ENCODE data around the gene BANP. TPM values are rescaled to one million over a fixed set of nuclear protein-coding genes. Genes with fewer than 3 reads are reported as not detected.
"Not testable (repeated sequence)": the region's sequence is repeated elsewhere in the genome, so short reads cannot be mapped to it uniquely, and the experiment has no call there.

The BANP gene
- total RNA-seq, 1 experiment from 2014 or later, result 24.2 TPM

GRCh38 chr16:87993901-87994300 lies 42.7 kb downstream of the BANP start:
- no peak for DNase-seq
- Histone ChIP-seq H3K27ac (ENCODE audit: low read length) (no peak overlapping the region), H3K4me3 (ENCODE audit: low read length) (no peak overlapping the region), H3K79me2 (ENCODE audit: low read length) (0 out of 2 replicates have a peak, but pooled peaks cover 3% of the 10 kb centered on the region), H3K4me1 (ENCODE audit: insufficient read depth, low read length) (no peaks in the 10 kb centered on the region), H3K9me3 (ENCODE audit: low read length) (no peaks in the 10 kb centered on the region), H3K27me3 (ENCODE audit: low read length) (no peaks in the 10 kb centered on the region), H3K4me2 (ENCODE audit: low read length) (no peak overlapping the region), H3K9me2 (replicated peaks; ENCODE audit: low read length) (no peaks in the 10 kb centered on the region), H3K9ac (ENCODE audit: low read length) (no peak overlapping the region), H2AFZ (ENCODE audit: low read length) (no peak overlapping the region), H4K20me1 (ENCODE audit: low read length) (no peaks in the 10 kb centered on the region), H3F3A (ENCODE audit: low read length, unreplicated experiment) (no peaks in the 10 kb centered on the region), H3K36me3 (ENCODE audit: low read depth, low read length) (peaks cover 5% of the 10 kb centered on the region; the same call in 1 of the 2 replicates)
- ATAC-seq, result no peak
- no TSS peak for BruUV-seq (replicated peaks)
- ChIA-PET POLR2A (ENCODE audit: unreplicated experiment) (no interaction called here), CTCF (no interaction called here)
- TF ChIP-seq EZH2phosphoT487 (IDR thresholded peaks at IDR 0.05; ENCODE audit: borderline replicate concordance, low read length), result no peak
- no peak for TF ChIP-seq EZH2 (IDR thresholded peaks at IDR 0.05; ENCODE audit: low read length, unreplicated experiment)
- no peak for TF ChIP-seq CTCF (conservative IDR thresholded peaks at IDR 0.05; ENCODE audit: low read depth, low read length)
- intact Hi-C loops (cut with micrococcal nuclease), result no loop called here

- TF ChIP-seq EZH2phosphoT487 (IDR thresholded peaks at IDR 0.05; ENCODE audit: borderline replicate concordance, low read length) (no peak), CTCF (conservative IDR thresholded peaks at IDR 0.05; ENCODE audit: low read depth, low read length) (no peak), EZH2 (IDR thresholded peaks at IDR 0.05; ENCODE audit: low read length, unreplicated experiment) (no peak)
- BruUV-seq (replicated peaks), result no TSS peak
- Histone ChIP-seq H3K79me2 (ENCODE audit: low read length) (0 out of 2 replicates have a peak, but pooled peaks cover 3% of the 10 kb centered on the region), H3K9me2 (replicated peaks; ENCODE audit: low read length) (no peaks in the 10 kb centered on the region), H3K4me3 (ENCODE audit: low read length) (no peak overlapping the region), H3K9ac (ENCODE audit: low read length) (no peak overlapping the region), H3K9me3 (ENCODE audit: low read length) (no peaks in the 10 kb centered on the region), H2AFZ (ENCODE audit: low read length) (no peak overlapping the region), H3K27me3 (ENCODE audit: low read length) (no peaks in the 10 kb centered on the region), H4K20me1 (ENCODE audit: low read length) (no peaks in the 10 kb centered on the region), H3K4me1 (ENCODE audit: insufficient read depth, low read length) (no peaks in the 10 kb centered on the region), H3K27ac (ENCODE audit: low read length) (no peak overlapping the region), H3K4me2 (ENCODE audit: low read length) (no peak overlapping the region), H3K36me3 (ENCODE audit: low read depth, low read length) (peaks cover 5% of the 10 kb centered on the region; the same call in 1 of the 2 replicates), H3F3A (ENCODE audit: low read length, unreplicated experiment) (no peaks in the 10 kb centered on the region)
- ATAC-seq (no peak), DNase-seq (no peak)
- POLR2A ChIA-PET (ENCODE audit: unreplicated experiment), result no interaction called here
- CTCF ChIA-PET, result no interaction called here
- intact Hi-C loops (cut with micrococcal nuclease), result no loop called here
Observed at GRCh38 chr16:87995644-87996043, 44.4 kb downstream of the BANP start.

GRCh38 chr16:87996962-87997880 lies 46.0 kb downstream of the BANP start:
- CTCF ChIA-PET, result no interaction called here
- Histone ChIP-seq H3F3A (ENCODE audit: low read length, unreplicated experiment) (no peaks in the 10 kb centered on the region), H3K9me2 (replicated peaks; ENCODE audit: low read length) (no peaks in the 10 kb centered on the region), H3K4me1 (ENCODE audit: insufficient read depth, low read length) (no peaks in the 10 kb centered on the region), H3K27ac (ENCODE audit: low read length) (no peak overlapping the region), H2AFZ (ENCODE audit: low read length) (no peak overlapping the region), H3K27me3 (ENCODE audit: low read length) (no peaks in the 10 kb centered on the region), H3K9me3 (ENCODE audit: low read length) (no peaks in the 10 kb centered on the region), H3K9ac (ENCODE audit: low read length) (no peak overlapping the region), H3K36me3 (ENCODE audit: low read depth, low read length) (no peaks in the 10 kb centered on the region), H4K20me1 (ENCODE audit: low read length) (no peaks in the 10 kb centered on the region), H3K4me2 (ENCODE audit: low read length) (no peak overlapping the region), H3K79me2 (ENCODE audit: low read length) (0 out of 2 replicates have a peak, but pooled peaks cover 3% of the 10 kb centered on the region), H3K4me3 (ENCODE audit: low read length) (no peak overlapping the region)
- intact Hi-C loops (cut with micrococcal nuclease), result no loop called here
- no TSS peak for BruUV-seq (replicated peaks)
- TF ChIP-seq EZH2 (IDR thresholded peaks at IDR 0.05; ENCODE audit: low read length, unreplicated experiment), result no peak
- no peak for TF ChIP-seq CTCF (conservative IDR thresholded peaks at IDR 0.05; ENCODE audit: low read depth, low read length)
- TF ChIP-seq EZH2phosphoT487 (IDR thresholded peaks at IDR 0.05; ENCODE audit: borderline replicate concordance, low read length), result no peak
- ATAC-seq, result no peak
- no peak for DNase-seq
- POLR2A ChIA-PET (ENCODE audit: unreplicated experiment), result no interaction called here

GRCh38 chr16:87998184-87998793 lies 47.1 kb downstream of the BANP start:
- H4K20me1 ChIP-seq (ENCODE audit: low read length); intact Hi-C loops (cut with micrococcal nuclease); H3K9me3 ChIP-seq (ENCODE audit: low read length); H3F3A ChIP-seq (ENCODE audit: low read length, unreplicated experiment); H3K36me3 ChIP-seq (ENCODE audit: low read depth, low read length); CTCF ChIA-PET; H3K27ac ChIP-seq (ENCODE audit: low read length); H3K4me3 ChIP-seq (ENCODE audit: low read length); H3K4me2 ChIP-seq (ENCODE audit: low read length); BruUV-seq (replicated peaks); H3K79me2 ChIP-seq (ENCODE audit: low read length); H3K4me1 ChIP-seq (ENCODE audit: insufficient read depth, low read length); H3K27me3 ChIP-seq (ENCODE audit: low read length); ATAC-seq; H2AFZ ChIP-seq (ENCODE audit: low read length); POLR2A ChIA-PET (ENCODE audit: unreplicated experiment); H3K9me2 ChIP-seq (replicated peaks; ENCODE audit: low read length); DNase-seq; H3K9ac ChIP-seq (ENCODE audit: low read length): not testable (repeated sequence)

Data from PC-3 (cell line).